NCI-H1105 (cell line): ENCODE measurements around the gene PCSK7.
A peak's percentile ranks its signal among the peaks of the same experiment; 100 is the strongest.
"Not testable (repeated sequence)": the region's sequence is repeated elsewhere in the genome, so short reads cannot be mapped to it uniquely, and the experiment has no call there.

Experiments
- DNase-seq: peaks from one replicate; lab custom pipeline; 2025; lab: John Stamatoyannopoulos, UW

PCSK7 gene, protein sequence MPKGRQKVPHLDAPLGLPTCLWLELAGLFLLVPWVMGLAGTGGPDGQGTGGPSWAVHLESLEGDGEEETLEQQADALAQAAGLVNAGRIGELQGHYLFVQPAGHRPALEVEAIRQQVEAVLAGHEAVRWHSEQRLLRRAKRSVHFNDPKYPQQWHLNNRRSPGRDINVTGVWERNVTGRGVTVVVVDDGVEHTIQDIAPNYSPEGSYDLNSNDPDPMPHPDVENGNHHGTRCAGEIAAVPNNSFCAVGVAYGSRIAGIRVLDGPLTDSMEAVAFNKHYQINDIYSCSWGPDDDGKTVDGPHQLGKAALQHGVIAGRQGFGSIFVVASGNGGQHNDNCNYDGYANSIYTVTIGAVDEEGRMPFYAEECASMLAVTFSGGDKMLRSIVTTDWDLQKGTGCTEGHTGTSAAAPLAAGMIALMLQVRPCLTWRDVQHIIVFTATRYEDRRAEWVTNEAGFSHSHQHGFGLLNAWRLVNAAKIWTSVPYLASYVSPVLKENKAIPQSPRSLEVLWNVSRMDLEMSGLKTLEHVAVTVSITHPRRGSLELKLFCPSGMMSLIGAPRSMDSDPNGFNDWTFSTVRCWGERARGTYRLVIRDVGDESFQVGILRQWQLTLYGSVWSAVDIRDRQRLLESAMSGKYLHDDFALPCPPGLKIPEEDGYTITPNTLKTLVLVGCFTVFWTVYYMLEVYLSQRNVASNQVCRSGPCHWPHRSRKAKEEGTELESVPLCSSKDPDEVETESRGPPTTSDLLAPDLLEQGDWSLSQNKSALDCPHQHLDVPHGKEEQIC

DNA sequence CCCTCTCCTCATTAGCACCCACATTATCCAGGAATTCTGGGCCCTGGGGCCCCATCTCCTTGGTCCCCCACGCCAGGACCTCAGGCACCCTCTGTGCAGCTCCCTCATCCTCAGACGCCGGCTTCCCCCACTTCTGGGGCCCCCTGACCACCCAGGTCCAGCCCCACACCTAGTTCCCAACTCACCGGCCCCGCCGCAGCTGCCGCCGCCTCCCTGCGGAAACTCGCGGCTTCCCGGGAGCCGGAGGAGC lies at the start of gene PCSK7:
Gene PCSK7, minus strand, starts transcription at position 232 of the 250 bp plus-strand sequence. CDS start 2,229 bp downstream, outside the sequence.
- no peak for DNase-seq

DNA sequence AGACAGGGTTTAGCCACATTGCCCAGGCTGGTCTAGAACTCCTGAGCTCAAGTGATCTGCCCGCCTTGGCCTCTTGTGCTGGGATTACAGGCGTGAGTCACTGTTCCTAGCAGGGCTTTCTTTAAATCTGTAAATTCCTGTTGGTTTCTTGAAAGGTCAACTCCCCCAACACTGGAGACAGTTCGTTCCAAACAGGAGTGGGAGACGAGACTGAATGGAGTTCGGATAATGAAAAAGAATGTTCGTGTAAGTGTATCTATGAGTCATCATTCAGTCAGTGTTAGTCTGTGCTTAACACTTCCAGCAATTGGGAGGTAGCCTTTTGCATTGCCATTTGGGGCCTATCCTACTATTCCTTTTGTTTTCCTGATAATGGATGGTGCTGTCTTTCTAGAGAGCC lies 49.3 kb upstream of the PCSK7 start:
- no peak for DNase-seq

DNA sequence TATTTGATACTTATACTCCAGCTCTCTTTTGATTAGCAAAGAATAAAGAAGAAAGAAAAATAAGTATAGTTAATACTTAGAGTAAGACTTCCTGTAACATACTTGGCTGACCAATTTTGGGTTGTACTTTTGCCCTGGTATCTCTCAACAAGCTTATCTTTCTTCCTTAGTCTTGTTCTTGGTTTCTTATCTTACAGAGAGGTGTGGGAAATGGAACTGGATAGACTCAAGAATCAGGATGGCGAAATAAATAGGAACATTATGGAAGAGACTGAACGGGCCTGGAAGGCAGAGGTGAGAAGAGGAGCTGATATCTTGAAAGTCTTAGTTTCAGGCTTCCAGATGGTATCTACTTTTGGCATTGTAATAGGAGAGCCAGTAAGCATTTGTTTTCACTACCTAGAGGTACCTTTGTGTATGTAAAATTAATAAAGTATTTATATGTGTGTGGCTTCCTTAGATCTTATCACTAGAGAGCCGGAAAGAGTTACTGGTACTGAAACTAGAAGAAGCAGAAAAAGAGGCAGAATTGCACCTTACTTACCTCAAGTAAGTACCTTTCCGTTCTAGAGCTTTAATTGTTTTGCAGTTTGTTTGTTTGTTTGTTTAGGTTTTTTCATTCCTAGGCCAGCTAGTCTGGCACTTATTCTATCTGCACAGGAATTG lies 48.0 kb upstream of the PCSK7 start:
- no peak for DNase-seq

DNA sequence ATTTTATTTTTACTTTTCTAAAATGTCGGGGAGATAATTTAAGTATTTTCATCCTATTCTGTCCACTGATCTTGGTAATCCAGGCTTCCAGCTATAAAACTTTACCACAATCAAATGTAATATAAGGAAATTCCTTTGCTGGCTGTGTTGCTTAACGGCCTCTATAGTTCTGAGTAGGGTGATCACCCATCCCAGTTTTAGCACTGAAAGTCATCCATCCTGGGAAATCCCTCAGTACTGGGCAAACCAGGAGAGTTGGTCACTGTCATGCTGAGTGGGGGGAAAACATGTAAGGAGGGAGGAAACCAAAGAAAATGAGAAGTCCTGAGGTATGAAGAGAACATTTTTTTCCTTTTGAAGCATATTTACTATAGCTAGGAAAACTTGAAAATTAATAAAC lies 46.5 kb upstream of the PCSK7 start:
- no peak for DNase-seq

DNA sequence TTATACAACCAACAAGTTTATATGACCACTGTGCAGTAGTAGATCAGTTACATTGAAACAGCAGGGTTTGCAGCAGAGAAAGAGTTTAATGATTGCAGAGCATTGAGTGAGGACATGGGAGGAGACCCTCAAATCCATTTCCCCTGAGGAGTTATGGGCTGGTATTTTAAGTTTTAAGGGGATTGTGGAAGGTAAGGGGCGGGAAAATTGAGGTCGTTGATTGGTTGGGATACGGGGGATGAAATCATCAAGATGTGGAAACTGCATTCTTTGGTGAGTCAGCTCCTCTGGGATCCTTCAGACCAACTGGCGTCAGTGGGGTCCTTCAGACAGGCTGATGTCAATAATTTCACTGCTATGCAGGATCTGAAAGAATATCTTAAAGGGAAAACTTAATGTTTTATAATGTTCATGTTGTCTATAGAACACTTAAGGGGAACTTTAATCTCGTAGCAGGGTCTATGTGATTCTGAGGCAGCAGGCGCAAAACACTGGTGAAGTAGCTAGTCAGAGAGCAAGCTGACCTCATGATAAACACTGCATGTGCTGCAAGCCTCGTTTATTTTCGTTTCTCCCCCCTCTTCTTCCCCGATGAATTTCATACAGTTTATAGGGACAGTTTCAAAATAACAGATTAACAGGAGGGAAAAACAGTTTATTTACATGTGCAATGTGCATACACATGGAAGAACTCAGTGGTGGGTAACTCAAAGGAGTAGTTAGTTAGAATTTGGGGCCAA lies 41.8 kb upstream of the PCSK7 start:
- no peak for DNase-seq

DNA sequence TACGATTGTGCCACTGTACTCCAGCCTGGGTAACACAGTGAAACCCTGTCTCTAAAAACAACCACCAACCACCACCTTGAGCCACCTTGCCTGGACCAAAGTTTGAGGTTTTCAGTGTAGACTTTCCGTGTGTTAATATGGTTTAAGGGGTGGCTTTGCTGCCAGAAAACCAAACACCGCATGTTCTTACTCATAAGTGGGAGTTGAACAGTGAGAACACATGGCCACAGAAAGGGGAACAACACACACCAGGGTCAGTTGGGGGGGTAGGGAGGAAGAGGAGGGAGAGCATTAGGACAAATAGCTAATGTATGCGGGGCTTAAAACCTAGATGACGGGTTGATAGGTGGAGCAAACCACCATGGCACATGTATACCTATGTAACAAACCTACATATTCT lies 40.3 kb upstream of the PCSK7 start:
- DNase-seq: not testable (repeated sequence)

DNA sequence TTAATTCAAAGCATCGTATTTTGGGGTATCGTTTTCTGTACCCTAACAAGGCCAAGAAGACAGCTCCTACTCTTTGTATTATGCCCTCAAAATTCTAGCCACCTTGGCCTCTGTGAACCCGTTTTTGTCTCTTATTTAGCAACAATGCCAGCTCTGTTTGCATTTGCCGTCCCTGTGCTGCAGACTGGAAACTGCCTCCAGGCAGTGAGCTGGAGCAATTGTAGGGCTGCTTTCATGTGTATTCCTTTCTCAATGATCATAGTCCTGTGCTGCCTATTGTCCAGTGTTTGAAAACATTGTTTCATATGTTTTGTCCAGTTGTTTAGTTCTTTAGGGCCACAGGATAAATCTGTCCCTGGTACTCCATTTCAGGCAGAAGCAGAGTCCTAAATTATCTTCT lies 39.3 kb upstream of the PCSK7 start:
- DNase-seq: no peak

DNA sequence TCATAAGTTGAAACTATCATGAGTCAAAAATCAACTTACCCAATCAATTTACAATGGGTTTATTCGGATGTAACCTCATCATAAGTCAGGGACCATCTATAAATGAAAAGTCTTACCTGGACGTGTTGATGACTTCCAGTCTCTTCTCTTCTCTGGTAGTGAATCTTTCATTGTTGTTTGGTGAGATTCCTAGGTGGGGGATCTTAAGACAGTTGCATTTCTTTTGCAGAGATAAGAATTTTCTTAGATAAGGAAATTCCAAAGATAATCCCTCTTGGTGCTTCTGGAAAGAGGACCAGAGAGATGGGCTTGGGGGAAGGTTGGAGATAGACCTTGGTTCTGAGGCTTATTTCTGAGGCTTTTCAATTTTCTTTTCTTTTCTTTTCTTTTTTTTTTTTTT lies 38.0 kb upstream of the PCSK7 start:
- DNase-seq: no peak

DNA sequence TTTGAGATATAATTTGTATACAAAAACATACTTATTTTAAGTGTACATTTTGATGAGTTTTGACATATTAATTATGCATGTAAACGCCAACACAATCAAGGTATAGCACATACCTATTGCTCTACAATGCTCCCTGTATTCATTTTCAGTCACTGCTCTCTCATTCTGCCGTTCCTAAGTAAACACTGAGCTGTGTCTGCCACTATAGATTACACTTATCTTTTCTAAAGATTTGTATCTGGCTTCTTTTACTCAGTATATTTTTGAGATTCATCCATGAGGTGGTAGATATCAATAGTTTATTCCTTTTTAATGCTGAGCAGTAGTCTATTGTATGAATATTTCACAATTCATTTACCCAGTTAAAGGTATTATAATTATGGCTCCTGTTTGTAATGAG lies 33.9 kb upstream of the PCSK7 start:
- DNase-seq: no peak

DNA sequence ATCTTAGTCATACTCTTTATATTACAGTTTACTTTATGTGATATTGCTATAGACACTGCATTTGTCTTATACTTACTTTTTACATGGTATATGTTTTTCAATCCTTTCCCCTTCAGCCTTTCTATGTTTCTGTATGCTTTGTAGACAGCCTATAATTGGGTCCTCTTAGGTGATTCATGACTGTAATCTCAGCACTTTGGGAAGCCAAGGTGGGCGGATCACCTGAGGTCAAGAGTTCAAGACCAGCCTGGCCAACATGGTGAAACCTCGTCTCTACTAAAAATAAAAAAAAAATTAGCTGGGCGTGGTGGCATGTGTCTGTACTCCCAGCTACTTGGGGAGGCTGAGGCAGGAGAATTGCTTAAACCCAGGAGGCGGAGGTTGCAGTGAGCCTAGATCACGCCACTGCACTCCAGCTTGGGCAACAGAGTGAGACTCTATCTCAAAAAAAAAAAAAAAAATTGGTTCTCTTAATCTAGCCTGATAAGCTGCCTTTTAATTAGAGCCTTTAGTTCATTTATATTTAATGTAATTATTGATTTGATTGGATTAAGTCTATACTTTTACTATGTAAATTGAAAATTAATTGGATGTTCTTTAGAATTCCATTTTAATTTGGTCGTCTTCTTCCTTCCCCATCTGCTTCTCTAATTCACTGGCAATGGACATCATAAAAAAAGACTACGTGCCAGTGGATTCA lies 32.9 kb upstream of the PCSK7 start:
- not testable (repeated sequence) for DNase-seq

DNA sequence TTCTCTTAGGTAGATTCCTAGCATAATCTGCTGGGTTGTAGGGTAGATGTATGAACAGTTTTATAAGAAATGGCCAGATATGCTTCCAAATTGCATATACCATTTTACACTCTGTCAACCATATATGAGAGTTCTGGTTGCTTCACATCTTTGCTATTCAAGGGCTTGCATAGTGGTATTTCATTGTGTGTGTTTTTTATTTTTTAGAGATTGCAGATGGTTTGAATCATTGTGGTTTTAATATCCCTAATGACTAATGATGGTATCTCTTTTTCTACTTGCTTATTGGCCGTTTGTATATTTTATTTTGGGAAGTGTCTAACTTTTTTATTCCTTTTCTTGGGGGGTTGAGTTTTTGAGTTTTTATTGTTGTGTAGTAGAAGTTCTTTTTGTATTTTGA lies 27.5 kb upstream of the PCSK7 start:
- DNase-seq: no peak

DNA sequence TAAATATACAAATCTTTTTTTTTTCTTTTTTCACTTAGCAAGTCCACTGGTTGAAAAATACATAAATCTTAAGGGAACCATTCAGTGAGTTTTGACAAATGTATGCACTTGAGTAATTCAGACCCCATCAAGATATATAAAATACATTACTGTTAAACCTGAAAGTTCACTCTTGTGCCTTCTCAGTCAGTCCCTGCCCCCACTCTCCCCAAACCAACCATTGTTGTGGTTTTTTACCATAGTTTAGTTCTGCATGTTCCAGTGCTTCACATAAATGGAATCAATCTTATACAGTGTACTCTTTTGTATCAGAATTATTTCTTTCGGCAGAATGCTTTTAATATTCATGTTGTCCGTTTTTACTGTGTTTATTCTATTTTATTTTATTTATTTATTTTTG lies 26.7 kb upstream of the PCSK7 start:
- no peak for DNase-seq

DNA sequence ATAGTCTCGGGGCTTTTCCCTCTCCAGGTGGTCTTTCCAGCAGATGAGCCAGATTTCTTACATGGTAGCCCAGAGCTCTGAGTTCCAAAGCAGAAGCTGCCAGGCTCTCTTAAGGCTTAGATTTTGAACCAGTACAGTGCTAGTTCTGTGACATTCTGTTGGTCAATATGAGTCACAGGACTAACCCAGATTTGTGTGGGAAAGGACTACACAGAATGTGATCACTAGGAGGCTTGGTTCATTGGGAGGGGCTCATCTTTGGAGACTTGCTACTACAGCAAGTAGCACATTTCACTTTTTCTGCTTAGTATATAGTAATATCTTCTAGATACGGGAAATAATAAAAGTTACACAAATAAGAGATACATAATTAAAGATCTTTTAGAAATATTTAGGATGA lies 24.7 kb upstream of the PCSK7 start:
- DNase-seq: no peak

DNA sequence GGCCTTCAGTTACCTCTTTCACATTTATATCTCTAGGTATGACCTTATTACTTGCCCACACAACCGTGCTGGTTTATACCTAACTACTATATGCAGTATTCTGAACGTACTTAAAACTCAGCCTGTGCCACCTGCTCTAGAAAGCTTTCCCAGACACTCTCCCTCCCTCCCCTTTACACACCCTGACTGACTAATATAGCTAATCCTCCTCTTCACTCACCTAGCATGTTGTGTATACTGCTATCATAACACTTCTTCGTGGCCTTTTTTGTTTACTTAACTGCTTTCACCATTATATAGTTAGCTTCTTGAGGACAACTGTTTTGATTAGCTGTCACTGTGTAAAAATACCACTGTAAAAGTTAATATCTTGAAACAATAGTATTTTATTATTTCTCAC lies 24.1 kb upstream of the PCSK7 start:
- DNase-seq: no peak

DNA sequence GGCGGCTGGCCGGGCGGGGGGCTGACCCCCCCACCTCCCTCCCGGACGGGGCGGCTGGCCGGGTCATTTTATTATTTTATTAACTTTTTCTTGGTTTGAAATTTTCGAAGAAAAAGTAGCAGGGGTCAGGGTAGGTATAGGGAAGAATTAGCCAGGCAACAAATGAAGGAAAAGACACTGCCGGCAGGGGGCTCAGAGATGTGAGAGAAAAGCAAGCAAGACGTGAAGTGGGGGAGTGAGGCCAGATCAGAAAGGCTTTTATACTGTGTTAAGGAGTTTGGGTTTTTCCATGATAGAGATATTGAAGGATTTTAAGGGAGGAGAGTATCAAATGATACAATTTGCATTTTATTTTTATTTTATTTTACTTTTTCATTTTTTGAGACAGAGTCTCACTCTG lies 19.6 kb upstream of the PCSK7 start:
- no peak for DNase-seq

DNA sequence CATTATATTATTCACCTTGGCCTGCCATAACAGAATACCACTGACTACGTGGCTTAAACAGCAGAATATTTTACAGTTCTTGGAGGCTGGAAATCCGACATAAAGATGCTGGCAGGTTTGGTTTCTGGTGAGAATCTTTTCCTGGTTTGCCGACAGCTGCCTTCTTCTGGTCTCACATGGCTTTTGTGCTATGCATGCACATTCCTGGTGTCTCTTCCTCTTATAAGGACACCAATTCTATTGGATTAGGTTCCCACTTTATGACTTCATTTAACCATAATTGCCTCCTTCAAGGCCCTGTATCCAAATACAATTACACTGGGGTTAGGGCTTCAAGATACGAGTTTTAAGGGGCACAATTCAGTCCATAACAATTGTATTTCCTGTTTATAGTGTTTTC lies 17.7 kb upstream of the PCSK7 start:
- no peak for DNase-seq

DNA sequence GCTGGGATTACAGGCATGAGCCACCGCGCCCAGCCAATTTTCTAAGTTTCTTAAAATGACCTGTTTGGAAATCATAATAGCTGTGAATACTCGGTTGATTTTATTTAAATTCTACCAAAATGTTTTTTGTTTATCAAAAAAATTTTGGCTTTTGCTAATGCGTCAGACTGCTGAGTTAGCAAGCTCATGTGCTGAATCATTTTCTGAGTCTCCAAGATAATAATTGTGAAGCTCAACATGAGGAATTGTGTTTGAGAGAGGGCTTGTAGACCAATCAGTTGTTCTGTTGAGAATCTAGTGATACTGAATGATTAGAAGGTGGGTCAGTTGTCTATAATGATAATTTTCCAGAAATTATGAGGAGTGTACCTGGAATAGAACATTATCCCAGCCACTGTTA lies 16.5 kb upstream of the PCSK7 start:
- no peak for DNase-seq

DNA sequence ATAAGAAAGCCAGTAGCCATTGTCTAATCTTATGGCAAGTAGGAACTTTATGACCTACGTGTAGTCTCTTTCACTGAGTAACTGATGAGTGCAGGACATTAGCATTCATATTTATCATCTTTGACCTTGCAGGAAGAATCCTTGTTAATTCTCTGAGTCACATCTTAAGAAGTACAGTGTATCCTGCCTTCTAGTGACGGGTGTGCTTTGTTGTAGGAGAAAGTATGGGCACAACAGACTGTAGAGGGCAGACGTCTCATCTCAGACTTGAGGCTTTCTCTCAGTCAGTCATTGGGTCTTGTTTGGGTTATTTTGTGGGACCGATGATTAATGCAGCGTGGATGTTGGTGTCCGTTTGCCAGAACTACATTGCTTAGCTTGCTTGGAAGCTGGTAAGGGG lies 7.4 kb upstream of the PCSK7 start:
- DNase-seq: no peak

DNA sequence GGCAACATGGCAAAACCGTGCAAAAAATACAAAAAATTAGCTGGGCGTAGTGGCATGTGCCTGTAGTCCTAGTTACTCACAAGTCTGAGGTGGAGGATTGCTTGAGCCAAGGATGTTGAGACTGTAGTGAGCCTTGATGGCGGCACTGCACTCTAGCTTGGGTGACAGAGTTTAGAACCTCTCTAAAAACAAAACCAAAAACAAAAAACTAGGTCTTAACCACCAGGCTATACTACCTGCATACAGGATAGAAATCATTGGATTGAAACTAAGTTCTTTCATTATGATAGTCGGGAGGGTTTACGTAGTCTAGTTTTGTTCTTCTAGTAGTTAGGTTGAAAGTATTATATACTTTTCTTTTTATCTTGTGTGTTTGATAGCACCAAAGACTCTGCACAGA lies 6.3 kb upstream of the PCSK7 start:
- DNase-seq: no peak

DNA sequence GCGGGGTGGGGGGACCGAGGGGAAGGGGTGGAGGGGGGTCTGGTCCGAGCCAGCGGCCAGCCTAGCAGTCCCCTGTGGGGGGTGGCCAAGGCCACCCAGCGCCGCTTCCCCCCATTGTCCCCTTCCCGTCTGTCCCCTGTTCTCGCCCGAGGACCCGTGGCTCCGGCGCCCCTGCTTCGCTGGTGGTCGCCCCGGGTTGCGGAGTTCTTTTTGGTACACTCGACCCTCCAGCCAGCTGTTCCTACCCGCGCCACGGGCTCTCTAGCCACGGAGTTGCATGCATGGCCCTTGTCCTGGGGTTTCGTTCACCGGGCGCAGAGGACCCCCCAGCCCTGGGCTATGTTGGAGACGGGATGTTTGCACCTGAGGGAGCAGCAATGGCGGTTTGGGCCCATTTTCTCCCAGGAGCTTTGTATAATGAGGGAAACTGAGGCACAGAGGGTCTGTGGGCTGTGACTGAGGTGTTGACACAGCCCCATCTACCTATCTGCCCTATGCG lies 1.1 kb upstream of the PCSK7 start:
- no peak for DNase-seq

DNA sequence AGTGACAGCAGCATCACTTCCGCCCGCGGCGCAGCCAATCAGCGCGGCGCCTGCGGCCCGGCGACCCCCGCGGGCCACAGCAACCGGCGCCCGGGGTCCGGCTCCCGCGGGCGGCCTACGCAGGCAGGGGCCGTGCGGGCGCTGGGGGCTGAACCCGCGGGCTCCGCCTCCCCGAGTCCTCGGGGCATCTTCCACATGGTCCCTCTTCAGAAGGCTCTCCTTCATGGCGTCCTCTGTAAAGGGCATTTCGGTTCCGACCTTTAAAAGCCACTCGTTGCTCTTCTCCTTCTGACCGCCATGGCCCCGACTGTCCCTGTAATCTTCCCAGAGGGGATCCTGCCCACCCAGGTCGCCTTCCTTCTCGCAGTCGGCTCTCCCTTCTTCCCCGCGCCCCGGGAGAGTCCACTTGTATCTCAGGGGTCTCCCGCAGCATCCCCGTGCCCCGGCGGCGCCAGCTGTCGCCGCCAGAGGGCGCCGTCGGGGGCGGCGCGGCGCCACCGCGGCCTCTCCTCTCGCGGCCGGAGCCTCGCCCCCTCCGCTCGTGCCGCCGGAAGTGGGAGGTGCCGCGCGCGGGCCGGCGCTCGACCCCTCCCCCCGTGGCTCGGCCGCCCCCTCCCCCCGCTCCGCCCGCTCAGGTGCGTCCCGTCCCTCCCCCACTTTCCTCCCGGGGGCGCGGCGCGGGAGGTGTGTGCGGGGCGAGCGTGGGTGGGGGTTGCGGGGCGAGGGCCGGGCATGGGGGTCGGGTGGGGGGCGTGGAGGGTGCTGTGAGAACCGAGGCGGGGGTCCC lies 412 bp upstream of the PCSK7 start, which contains the start of gene RNF214:
Gene RNF214, plus strand, starts transcription at position 580 of the 787 bp plus-strand sequence. CDS start 1,602 bp downstream, outside the sequence.
- peak; percentile 69 for DNase-seq
